Kidney tubule cell (primary cell): Measurements from ENCODE around the gene PCDHGB6.
A peak's percentile ranks its signal among the peaks of the same experiment; 100 is the strongest.
"Not testable (repeated sequence)": the region's sequence is repeated elsewhere in the genome, so short reads cannot be mapped to it uniquely, and the experiment has no call there.

Experiments
- DNase-seq: peaks from one replicate; pipeline ENCODE4 v3.0.0-alpha.2; 2018; ENCODE audit warnings: low spot score

Gene PCDHGB6

DNA sequence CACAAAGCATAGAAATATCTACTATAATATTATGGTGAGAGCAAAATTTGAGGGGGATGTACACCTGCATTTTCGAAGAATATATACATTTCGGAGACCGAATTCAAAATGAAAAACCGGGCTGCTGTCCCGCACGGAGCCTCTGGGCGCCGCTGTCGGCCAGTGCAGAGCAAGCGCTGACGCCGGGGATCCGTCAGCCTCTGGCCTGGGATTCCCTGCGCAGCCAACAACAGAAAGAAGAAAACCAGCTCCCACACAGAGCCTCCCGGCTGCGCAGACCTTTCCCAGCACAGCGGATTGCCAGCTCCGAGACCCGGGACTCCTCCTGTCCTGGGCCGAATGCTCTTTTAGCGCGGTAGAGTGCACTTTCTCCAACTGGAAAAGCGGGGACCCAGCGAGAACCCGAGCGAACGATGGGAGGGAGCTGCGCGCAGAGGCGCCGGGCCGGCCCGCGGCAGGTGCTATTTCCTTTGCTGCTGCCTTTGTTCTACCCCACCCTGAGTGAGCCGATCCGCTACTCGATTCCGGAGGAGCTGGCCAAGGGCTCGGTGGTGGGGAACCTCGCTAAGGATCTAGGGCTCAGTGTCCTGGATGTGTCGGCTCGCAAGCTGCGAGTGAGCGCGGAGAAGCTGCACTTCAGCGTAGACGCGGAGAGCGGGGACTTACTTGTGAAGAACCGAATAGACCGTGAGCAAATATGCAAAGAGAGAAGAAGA, at the start of gene PCDHGB6:
TSS of gene PCDHGB6 (plus strand) at position 232 of the 716 bp plus-strand sequence. CDS start at position 414, 182 bp downstream.
- peak; percentile 47 for DNase-seq

DNA sequence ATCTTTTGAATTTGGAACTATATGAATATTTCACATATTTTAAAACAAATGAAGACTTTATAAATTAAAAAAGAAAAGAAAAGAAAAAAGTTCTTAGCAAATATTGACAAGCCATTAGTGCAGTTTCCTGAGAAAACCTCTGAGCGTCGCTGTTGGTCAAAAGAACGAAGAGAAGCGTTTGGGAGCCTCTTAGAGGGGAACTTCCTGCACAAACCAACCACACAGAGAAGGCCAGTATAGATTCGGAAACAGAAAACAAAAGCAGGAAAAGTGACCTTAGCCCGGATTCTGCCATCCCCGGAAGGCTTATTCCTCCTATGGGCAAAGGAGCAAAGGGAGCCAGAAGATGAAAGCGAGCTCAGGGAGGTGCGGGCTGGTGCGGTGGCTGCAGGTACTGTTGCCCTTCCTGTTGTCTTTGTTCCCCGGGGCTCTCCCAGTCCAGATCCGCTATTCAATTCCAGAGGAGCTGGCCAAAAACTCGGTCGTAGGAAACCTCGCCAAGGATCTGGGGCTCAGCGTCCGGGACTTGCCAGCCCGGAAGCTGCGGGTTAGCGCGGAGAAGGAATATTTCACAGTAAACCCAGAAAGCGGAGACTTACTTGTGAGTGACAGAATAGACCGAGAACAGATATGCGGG, 47.9 kb upstream of the PCDHGB6 start, which contains the start of gene PCDHGB2:
TSS of gene PCDHGB2 (plus strand) at position 205 of the 637 bp plus-strand sequence. CDS start at position 347, 142 bp downstream.
- DNase-seq, result peak; percentile 54

DNA sequence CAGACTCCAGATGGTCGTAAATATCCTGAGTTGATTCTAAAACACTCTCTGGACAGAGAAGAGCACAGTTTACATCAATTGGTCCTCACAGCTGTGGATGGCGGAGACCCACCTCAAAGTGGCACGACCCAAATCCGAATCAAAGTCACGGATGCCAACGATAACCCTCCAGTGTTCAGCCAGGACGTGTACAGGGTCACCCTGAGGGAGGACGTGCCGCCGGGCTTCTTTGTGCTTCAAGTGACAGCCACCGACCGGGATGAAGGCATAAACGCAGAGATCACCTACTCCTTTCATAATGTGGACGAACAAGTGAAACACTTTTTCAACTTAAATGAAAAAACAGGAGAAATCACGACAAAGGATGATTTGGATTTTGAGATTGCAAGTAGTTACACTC, 47.1 kb upstream of the PCDHGB6 start:
- DNase-seq, result no peak

DNA sequence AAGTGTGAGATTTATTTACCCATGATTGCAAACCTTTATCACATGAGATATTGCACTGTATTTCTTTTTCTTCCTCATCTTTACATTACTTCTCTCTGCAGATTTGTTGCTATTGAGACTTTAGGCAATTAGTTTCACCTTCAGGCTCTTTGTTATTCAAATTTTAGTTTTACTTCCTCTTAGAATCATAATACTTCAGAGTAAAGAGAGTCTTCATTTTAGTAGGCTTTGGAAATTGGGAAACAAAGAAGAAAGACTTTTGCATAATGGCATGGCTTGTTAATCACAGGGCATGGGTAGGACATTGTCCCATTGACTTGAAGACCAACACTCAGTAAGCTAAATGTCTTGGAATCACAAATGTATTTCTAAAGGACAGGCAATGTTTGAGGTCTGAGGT, 45.1 kb upstream of the PCDHGB6 start:
- no peak for DNase-seq

DNA sequence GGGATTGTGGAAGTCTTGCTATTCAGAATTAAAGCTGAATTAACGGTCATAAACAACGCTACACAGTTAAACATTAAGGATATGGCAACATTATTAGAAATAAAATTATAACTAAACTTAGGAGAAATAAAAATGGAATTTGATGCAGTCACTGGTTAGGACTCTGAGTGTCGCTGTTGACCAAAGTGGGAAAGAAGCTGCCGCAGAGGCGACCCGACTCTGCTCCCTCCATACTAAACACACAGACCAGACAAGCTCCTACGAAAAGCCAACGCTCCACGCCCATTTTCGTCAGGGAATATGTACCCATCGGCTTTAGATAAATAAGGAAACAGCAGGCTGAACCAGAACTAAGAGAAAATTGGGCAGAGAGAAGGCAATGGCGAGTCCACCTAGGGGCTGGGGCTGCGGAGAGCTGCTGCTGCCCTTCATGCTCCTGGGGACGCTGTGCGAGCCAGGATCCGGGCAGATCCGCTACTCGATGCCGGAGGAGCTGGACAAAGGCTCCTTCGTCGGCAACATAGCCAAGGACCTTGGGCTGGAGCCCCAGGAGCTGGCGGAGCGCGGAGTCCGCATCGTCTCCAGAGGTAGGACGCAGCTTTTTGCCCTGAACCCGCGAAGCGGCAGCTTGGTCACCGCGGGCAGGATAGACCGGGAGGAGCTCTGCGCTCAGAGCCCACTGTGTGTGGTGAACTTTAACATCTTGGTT, 43.7 kb upstream of the PCDHGB6 start, which contains the start of gene PCDHGA5:
TSS of gene PCDHGA5 (plus strand) at position 211 of the 709 bp plus-strand sequence. CDS start at position 380, 169 bp downstream.
- DNase-seq, result peak; percentile 17

DNA sequence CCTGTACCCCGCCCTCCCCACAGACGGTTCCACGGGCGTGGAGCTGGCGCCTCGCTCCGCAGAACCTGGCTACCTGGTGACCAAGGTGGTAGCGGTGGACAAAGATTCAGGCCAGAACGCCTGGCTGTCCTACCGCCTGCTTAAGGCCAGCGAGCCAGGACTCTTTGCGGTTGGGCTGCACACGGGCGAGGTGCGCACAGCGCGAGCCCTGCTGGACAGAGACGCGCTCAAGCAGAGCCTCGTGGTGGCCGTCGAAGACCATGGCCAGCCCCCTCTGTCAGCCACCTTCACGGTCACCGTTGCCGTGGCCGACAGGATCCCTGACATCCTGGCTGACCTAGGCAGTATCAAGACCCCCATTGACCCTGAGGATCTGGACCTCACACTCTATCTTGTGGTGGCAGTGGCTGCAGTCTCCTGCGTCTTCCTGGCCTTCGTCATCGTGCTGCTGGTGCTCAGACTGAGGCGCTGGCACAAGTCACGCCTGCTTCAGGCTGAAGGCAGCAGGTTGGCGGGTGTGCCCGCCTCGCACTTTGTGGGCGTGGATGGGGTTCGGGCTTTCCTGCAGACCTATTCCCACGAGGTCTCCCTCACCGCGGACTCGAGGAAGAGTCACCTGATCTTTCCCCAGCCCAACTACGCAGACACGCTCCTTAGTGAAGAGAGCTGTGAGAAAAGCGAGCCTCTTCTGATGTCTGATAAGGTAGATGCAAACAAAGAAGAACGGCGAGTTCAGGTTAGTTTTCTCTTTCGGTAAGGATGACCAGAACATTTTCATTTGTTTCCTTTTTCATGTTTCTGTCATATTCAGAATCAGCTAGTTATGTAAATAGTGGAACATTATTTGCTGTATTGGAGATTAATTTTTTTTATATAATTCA, 41.6 kb upstream of the PCDHGB6 start:
- no peak for DNase-seq

DNA sequence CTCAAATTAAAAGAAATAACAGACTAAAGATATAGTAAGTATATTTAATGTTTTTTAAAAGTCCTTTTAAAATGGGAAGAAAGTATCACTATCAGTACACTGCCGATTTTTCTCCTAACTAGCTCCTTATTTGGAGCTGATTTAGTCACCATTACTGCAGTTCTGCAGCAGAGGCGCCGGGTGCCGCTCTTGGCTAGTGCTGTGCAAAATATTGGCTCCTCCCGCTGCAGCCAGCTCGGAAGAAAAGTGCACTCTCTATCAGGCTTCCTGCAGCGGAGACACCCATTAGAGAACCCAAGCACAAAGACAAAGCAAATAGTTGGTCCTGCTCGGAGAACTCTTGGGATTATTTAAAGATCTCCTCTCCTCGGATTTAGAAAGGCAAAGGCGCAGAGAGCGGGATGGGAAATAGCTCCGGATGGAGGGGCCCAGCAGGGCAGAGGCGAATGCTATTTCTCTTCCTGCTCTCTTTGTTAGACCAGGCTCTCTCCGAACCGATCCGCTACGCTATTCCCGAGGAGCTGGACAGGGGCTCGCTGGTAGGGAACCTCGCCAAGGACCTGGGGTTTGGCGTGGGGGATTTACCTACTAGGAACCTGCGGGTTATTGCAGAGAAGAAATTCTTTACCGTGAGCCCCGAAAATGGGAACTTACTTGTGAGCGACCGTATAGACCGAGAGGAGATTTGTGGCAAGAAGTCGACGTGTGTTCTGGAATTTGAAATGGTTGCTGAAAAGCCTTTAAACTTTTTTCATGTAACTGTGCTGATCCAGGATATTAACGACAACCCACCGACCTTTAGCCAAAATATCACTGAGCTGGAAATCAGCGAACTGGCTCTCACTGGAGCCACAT, 37.6 kb upstream of the PCDHGB6 start, which contains the start of gene PCDHGB3:
TSS of gene PCDHGB3 (plus strand) at position 249 of the 855 bp plus-strand sequence. CDS start at position 402, 153 bp downstream.
- DNase-seq, result peak; percentile 66

DNA sequence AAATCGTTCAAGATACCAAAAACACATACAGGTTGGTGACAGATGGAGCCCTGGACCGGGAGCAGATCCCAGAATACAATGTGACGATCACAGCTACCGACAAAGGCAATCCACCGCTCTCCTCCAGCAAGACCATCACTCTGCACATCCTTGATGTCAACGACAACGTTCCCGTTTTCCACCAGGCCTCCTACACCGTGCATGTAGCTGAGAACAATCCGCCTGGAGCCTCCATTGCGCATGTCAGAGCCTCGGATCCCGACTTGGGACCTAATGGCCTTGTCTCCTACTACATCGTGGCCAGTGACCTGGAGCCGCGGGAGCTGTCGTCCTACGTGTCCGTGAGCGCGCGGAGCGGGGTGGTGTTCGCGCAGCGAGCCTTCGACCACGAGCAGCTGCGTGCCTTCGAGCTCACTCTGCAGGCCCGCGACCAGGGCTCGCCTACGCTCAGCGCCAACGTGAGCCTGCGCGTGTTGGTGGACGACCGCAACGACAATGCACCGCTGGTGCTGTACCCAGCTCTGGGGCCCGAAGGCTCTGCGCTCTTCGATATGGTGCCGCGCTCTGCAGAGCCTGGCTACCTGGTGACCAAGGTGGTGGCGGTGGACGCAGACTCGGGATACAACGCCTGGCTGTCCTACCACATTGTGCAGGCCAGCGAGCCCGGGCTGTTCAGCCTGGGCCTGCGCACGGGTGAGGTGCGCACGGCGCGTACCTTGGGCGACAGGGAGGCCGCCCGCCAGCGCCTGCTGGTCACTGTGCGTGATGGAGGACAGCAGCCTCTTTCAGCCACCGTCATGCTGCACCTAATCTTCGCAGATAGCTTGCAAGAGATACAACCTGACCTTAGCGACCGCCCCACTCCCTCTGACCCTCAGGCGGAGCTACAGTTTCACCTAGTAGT, 36.0 kb upstream of the PCDHGB6 start:
- DNase-seq, result no peak

DNA sequence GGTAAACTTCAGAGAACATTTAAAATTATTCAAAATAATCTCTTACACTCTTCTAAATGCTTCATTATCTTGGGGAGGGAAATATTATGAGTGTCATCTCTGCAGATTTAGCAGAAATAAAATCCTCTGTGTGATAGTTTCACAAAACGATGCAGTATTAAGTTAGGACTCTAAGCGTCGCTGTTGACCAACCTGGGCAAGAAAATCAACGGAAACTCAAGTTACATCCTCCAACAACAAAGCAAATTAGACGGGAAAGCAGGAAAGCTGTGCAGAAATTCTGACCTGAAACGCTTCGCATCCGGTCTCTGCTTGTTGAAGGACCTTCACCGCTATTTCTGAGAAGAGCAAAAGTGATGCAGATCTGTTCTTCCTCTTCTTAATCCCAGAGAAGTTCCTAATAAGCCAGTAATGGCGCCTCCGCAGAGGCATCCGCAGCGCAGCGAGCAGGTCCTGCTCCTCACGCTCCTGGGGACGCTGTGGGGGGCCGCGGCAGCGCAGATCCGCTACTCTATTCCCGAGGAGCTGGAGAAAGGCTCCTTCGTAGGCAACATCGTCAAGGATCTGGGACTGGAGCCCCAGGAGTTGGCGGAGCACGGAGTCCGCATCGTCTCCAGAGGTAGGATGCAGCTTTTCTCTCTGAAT, 34.0 kb upstream of the PCDHGB6 start, which contains the start of gene PCDHGA6:
TSS of gene PCDHGA6 (plus strand) at position 219 of the 645 bp plus-strand sequence. CDS start at position 412, 193 bp downstream.
- peak; percentile 39 for DNase-seq

DNA sequence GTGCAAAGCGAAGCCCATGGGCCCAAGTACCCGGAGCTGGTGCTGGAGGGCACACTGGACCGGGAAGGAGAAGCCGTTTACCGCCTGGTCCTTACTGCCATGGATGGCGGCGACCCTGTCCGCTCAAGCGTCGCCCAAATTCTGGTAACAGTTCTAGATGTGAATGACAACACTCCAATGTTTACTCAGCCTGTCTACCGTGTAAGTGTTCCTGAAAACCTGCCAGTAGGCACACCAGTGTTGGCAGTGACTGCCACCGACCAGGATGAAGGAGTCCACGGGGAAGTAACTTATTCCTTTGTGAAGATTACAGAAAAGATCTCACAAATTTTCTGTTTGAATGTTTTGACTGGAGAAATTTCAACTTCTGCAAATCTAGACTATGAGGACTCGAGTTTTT, 33.2 kb upstream of the PCDHGB6 start:
- DNase-seq, result no peak

DNA sequence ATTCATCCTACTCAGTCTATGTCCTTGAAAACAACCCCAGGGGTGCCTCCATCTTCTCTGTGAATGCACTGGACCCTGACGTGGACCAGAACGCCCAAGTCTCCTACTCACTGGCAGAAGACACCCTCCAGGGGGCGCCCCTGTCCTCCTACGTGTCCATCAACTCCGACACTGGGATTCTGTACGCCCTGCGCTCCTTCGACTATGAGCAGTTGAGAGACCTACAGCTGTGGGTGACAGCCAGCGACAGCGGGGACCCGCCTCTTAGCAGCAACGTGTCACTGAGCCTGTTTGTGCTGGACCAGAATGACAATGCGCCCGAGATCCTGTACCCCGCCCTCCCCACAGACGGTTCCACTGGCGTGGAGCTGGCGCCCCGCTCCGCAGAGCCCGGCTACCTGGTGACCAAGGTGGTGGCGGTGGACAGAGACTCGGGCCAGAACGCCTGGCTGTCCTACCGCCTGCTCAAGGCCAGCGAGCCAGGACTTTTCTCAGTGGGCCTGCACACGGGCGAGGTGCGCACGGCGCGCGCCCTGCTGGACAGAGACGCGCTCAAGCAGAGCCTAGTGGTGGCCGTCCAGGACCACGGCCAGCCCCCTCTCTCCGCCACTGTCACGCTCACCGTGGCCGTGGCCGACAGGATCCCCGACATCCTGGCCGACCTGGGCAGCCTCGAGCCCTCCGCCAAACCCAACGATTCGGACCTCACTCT, 32.2 kb upstream of the PCDHGB6 start:
- not testable (repeated sequence) for DNase-seq

DNA sequence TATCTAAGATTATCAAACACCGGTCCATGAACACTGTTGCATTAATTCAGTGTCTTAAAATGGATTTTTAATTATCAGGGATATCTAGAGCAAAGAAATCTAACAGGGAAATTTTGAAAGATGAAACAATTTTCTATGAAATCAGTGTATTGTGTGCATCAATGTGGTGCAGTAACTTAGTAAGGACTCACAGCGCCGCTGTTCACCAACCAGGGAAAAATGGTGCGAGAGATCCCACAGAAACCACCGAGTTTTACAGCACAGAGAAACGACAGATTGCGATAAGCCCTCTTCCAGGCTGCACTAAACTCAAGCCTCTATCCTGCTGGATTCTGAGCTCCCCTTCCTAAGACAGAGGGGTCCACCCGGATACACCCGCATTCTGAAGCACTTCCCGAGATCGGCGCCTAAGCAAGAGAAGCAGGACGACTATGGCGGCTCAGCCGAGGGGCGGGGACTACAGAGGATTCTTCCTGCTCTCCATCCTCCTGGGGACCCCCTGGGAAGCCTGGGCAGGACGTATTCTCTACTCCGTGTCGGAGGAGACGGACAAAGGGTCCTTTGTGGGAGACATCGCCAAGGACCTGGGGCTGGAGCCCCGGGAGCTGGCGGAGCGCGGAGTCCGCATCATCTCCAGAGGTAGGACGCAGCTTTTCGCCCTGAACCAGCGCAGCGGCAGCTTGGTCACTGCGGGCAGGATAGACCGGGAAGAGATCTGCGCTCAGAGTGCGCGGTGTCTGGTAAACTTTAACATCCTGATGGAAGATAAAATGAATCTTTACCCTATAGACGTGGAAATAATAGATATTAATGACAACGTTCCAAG, 25.1 kb upstream of the PCDHGB6 start, which contains the start of gene PCDHGA7:
TSS of gene PCDHGA7 (plus strand) at position 274 of the 826 bp plus-strand sequence. CDS start at position 432, 158 bp downstream.
- DNase-seq, result peak; percentile 33

DNA sequence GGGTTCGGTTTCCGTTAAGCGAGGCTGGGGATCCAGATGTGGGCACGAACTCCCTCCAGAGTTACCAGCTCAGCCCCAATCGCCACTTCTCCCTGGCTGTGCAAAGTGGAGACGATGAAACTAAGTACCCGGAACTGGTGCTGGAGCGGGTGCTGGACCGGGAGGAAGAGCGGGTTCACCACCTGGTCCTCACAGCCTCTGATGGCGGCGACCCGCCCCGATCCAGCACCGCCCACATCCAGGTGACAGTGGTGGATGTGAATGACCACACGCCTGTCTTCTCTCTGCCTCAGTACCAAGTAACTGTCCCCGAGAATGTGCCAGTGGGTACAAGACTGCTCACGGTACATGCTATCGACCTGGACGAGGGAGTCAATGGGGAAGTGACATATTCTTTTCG, 24.5 kb upstream of the PCDHGB6 start:
- no peak for DNase-seq

DNA sequence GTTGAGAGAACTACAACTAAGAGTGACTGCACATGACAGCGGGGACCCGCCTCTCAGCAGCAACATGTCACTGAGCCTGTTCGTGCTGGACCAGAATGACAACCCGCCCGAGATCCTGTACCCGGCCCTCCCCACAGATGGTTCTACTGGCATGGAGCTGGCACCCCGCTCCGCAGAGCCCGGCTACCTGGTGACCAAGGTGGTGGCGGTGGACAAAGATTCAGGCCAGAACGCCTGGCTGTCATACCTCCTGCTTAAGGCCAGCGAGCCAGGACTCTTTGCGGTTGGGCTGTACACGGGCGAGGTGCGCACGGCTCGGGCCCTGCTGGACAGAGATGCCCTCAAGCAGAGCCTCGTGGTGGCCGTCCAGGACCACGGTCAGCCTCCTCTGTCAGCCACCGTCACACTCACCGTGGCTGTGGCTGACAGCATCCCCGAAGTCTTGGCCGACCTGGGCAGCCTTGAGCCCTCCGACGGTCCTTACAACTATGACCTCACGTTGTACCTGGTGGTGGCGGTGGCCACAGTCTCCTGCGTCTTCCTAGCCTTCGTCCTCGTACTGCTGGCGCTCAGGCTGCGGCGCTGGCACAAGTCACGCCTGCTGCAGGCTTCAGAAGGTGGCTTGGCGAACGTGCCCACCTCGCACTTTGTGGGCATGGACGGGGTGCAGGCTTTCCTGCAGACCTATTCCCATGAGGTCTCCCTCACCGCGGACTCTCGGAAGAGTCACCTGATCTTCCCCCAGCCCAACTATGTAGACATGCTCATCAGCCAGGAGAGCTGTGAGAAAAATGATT, 23.2 kb upstream of the PCDHGB6 start:
- DNase-seq, result no peak

DNA sequence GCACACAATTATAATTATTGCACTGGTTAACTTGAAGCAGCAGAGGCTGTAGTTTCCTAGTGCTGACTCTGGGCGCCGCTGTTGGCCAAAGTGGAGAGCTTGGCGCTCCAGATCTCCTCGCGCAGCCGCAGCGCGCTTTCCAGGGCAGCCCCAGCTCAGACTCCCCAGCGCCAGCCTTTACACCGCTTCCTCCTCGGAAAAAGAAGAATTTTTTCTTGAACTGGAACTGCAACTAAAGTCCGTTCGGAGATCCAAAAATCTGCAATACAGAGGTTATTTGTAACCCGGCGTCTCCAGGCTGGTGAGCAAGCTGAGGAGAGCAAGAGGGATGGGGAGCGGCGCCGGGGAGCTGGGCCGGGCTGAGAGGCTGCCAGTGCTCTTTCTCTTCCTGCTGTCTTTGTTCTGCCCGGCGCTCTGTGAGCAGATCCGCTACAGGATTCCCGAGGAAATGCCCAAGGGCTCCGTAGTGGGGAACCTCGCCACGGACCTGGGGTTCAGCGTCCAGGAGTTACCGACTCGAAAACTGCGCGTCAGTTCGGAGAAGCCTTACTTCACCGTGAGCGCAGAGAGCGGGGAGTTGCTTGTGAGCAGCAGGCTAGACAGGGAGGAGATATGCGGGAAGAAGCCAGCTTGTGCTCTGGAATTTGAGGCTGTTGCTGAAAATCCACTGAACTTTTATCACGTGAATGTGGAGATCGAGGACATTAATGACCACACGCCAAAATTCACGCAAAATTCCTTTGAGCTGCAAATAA, 20.1 kb upstream of the PCDHGB6 start, which contains the start of gene PCDHGB4:
TSS of gene PCDHGB4 (plus strand) at position 142 of the 755 bp plus-strand sequence. CDS start at position 329, 187 bp downstream.
- DNase-seq, result peak; percentile 56
